Activated naive CD8-positive, alpha-beta T cell treated with anti-CD3 and anti-CD28 coated beads, Interleukin-2, amount 50 U/mL, for 16 hours (primary cell): ENCODE data around the gene SLAMF7.
"Not testable (repeated sequence)": the region's sequence is repeated elsewhere in the genome, so short reads cannot be mapped to it uniquely, and the experiment has no call there.

Experiments
- DNase-seq: peaks from one replicate; pipeline ENCODE4 v3.0.0-alpha.2; 2020; ENCODE audit warnings: low read depth, low spot score

SLAMF7 gene

GRCh38 chr1:160720356-160721085 is 18.5 kb upstream of the SLAMF7 start:
- DNase-seq: no peak

GRCh38 chr1:160721473-160721872 is 17.6 kb upstream of the SLAMF7 start:
- DNase-seq: no peak

DNA sequence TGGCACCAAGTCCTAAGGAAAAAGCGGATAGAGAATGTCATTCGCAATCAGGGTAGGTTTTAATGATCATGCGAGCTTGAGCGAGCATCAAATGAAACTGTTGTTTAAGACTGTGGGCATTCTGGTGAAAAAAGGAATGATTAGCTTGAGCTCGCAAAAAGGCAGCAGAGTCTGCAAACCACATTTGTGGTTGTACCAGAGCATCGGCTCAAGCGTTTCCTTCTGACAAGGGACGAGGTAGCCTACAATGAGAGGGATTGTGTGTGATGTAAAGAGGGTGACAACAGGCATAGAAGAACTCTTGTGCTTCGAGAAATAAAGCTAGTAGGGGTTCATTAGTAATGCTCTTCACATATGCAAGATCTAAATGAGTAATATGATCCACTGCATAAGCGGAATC is 16.3 kb upstream of the SLAMF7 start:
- DNase-seq: no peak

GRCh38 chr1:160723332-160723731 is 15.7 kb upstream of the SLAMF7 start:
- no peak for DNase-seq

GRCh38 chr1:160724465-160725242 is 14.4 kb upstream of the SLAMF7 start:
- no peak for DNase-seq

- no peak for DNase-seq
Observed at GRCh38 chr1:160726114-160726497, 12.9 kb upstream of the SLAMF7 start.

DNA sequence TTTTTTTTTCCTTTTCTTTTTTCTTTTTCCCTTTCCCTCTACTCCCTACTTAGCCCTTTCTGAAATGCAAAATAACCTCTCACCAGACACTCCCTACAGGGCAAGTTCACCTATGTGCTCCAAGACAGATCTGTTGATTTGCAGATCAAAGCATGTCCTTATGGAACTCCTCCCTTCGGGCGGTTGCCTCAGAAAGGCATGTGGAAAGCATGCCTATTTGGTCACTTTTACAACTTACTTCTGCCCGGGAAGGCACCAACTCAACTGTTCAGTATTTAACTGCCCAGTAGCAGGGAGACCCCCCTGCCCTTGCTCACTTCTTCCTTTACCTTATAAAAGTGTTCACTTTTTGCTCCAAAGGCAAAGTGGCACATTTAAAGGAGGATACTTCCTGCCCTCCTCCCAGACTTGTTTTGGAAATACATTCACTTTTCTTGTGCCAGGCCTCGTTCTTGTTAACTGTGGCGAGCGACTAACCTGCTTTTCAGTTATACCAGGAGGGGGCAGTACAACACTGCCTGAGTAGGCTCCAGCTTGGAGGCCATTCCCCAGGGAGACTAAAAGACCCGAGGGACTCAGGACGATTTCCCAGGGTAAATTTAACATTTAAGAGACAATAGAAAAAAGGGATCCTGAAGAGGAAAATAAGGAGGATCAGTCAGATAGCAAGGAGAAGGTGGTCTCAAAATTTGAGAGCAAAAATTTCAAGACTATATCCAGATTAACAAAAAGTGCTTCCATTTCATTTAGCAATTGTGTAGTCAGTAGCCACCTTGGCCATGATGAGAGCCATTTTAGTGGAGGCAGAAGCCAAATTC is 12.3 kb upstream of the SLAMF7 start:
- no peak for DNase-seq

GRCh38 chr1:160727316-160727640 is 11.8 kb upstream of the SLAMF7 start:
- DNase-seq: no peak

DNA sequence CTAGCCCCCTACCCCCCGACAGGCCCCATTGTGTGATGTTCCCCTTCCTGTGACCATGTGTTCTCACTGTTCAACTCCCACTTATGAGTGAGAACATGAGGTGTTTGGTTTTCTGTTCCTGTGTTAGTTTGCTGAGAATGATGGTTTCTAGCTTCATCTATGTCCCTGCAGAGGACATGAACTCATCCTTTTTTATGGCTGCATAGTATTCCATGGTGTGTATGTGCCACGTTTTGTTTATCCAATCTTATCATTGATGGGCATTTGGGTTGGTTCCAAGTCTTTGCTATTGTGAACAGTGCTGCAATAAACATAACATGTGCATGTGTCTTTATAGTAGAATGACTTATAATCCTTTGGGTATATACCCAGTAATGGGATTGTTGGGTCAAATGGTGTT is 7.5 kb upstream of the SLAMF7 start:
- not testable (repeated sequence) for DNase-seq

DNA sequence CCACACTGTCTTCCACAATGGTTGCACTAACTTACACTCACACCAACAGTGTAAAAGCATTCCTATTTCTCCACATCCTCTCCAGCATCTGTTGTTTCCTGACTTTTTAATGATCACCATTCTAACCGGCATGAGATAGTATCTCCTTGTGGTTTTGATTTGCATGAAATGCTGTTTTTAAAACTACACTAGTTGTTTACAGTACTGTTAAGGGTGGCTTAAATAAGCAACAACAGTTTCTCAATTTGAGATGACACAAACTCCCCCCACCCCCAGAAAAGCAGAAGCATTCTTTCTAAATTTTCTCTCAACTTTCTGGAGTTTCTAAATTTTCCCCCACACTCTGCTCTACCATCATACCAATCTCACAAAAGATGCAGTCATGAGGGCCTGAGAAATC is 7.1 kb upstream of the SLAMF7 start:
- DNase-seq: no peak

GRCh38 chr1:160733898-160734297 is 5.1 kb upstream of the SLAMF7 start:
- DNase-seq: no peak

- no peak for DNase-seq
Observed at GRCh38 chr1:160734301-160734700, 4.7 kb upstream of the SLAMF7 start.

GRCh38 chr1:160738271-160738670 is 776 bp upstream of the SLAMF7 start:
- DNase-seq: no peak

DNA sequence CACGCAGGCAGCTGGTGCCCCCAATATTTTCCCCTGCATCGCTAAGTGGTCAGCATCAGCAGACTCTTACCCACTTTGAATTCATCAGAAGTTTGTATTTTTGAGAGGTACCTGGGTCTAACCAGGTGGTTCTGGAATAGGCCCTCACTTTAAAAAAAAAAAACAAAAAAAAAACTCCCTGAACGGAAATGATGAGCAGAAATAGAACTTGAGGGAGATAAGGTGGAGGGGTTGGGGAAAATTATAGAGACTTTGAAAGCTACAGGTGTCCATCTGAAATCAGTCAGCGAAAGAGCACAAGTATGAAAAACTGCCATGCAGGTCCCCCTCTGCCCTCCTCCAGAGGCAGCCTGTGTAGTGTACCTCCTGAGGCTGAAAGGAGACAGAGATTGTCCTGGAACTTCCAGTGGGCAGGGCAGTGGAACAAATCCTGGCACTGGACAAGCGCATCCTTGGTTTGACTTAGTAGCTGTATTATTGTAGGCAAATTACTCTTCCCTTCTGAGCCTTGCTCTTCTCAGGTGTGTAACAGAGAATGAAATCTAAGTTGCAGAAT is 1.2 kb downstream of the SLAMF7 start:
- DNase-seq: no peak

DNA sequence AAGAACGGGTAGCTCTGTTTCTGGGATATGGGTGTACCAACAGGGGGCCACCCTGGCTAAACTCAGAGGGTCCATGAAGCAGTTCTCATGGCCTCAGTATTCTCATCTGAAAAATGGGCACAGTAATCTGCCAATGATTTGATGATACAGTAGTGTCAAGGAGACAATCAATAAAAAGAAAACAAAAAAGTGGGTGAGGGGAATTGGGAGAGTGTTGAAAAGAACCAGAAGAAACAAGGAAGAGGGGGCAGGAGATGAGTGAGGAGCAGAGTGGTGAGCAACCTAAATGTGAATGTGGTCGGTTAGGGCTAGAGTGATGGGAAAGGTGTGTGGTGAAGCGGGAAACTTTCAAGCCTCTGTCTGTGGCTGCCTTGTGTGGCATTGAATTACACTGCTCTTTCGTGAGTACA is 2.0 kb downstream of the SLAMF7 start:
- no peak for DNase-seq

DNA sequence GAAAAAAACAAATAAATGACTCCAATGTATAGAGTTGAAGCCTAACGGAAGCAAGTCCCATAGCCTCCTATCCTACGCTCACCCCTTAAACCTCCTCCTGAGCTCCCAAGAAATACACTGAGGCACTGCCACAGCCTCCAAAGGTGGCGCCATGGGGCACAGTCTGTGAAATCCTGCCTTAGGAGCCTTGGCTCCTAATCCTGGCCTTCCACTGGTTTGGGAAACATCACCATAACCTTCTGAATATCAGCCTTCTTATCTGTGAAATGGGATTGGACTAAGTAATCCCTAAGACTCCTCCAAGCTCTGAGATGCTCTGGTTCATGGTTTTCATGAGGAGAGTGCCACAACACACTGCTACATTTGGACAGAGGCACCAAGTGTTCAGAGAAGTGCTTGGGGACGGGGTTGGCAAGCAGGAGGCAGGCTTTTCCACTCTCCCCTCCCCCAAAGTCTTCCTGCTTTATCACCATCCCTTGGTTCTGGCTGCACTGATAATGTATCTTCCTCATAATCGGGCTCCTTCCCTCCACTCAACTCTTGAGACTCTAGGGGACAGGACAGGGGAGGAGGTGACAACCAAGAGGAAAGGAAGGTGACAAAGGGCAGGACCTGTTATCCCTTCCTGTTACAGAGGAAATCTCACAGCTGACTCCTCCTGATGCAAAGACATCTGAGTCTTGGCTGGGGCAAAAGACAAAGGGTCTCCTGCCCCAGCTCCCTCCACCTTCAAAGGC is 2.7 kb downstream of the SLAMF7 start:
- no peak for DNase-seq

DNA sequence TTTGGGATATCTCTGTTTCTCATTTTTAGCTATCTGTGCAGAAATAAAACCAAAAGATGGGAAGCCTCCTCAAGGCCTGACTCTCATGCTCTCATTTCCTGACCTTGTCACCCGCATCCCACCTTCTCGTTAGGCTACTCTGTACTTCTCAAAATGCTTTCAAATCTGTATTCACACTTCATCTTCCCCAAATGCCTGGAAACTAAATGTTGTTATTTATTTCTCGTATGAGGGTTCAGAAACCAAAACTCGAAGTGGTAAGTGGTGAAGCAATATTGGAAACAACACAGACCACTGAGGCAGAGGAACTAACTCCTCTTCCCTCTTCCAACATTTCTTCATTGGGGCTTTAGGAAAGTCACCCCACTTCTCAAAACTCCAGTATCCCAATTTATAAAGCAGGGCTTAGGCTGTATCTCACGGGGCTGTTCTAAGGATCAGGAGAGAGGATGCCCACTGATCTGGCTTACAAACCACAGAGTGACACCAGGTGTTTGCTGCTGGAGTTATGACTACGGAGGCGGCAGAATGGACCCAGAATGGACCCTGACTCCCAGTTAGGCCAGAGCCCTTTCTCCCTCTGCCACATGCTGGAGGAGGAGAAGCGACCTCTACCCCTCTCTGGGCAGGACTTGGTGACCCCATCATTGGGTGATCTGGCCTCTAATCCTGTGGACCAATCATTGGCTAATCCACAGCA is 3.5 kb downstream of the SLAMF7 start:
- DNase-seq: no peak

GRCh38 chr1:160743266-160743665 is 4.2 kb downstream of the SLAMF7 start:
- no peak for DNase-seq

DNA sequence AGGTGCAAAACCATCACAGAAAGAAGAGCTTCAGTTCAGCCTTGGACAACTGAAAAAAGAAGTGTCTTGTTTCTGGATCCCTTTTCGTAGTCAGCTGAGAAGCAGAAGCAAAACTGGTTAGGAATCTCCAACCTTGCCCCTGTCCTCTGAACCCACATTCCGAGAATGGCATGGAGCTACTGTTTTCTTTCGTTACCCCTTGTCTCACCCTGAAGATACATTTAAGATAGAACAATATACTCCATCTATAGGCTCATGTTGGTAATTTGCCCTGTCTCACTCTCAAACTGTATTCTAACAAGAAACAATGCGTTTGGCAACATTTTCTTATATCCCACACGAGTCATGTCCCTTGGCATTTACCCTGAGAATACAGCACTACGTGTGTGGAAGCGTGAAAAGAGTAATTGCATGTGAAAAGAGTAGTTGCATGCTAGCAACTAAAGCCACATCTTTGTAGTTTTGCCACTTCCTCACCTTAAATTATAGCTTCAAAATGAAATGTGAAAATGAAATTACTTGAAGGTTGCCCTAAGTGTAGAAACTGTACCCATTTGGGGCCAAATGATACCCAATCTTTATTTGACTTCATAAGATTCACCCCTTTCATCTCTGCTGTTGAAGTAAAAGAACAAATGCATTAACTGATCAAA is 5.3 kb downstream of the SLAMF7 start:
- no peak for DNase-seq

- DNase-seq: no peak
Observed at GRCh38 chr1:160744852-160745520, 5.9 kb downstream of the SLAMF7 start.
